Measurements from ENCODE around the gene SH3GL1. TPM values are rescaled to one million over a fixed set of nuclear protein-coding genes. Genes with fewer than 3 reads are reported as not detected.
A peak's percentile ranks its signal among the peaks of the same experiment; 100 is the strongest.

SH3GL1 gene
- total RNA-seq, 1 donor from 2014 or later, result 78.5 TPM

DNA sequence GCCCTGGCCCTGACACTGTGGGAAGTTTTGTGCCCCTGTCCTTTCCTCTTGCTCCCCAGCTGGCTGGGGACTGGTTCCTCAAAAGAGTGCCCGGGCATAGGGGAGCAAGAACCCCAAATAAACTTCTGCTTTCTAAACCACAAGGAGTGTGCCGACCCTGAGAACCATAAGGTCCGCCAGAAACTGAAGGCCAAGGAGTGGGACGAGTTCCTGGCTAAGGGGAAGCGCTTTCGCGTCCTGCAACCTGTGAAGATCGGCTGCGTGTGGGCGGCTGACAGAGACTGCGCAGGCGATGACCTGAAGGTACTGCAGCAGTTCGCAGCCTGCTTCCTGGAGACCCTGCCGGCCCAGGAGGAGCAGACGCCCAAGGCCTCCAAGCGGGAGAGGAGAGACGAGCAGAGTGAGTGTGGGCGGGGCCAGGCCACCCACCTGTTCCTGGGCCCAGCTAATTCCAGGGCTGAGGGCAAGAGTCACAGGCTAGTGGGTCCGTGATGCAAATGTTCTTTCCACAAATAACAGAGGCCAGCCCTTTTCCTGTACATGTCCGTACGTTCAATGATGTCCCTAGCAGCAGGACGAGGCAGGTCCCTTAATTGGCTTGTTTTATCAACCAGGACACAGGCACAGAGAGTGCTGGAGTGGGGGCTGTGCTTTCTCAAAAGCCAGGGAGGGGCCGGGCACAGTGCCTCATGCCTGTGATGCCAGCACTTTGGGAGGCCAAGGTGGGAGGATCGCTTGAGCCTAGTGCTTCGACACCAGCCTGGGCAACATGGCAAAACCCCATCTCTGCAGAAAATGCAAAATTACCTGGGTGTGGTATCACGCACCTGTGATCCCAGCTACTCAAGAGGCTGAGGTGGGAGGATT lies 31.7 kb upstream of the SH3GL1 start:
- DNase-seq (ENCODE audit: low spot score), result no peak

DNA sequence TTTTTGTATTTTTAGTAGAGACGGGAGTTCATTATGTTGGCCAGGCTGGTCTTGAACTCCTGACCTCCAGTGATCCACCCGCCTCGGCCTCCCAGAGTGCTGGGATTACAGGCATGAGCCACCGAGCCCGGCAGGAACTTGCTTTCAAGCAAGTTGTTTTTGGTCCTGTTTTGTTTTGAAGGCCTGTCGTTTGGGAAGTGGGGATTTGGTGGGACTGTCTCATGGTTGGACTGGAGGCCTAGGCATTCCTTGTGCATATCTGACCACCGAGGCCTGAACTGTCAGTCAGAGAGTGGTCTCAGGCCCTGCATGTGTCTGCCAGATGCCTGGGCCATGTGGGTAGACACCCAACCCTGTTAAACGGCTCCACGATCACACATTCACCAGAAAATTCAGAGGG lies 30.9 kb upstream of the SH3GL1 start:
- no peak for DNase-seq (ENCODE audit: low spot score)

DNA sequence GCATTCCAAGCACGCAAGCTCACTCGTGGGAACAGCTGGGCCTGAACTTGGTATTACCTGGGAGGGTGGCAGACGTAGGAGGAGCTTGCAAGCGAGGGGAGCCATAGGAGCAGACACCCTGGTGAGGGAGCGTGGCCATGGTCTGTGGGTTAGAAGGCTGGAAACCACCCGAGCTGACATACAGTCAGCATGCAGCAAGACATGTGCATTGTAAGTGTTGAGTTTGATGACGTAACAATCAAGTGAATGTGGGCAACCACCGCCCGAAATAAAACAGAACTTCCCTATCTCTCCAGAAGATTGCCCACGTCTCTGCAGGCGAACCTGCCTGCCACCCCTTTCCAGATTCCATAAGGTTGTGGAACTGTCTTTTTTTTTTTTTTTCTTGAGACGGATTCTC lies 30.4 kb upstream of the SH3GL1 start:
- DNase-seq (ENCODE audit: low spot score), result no peak

DNA sequence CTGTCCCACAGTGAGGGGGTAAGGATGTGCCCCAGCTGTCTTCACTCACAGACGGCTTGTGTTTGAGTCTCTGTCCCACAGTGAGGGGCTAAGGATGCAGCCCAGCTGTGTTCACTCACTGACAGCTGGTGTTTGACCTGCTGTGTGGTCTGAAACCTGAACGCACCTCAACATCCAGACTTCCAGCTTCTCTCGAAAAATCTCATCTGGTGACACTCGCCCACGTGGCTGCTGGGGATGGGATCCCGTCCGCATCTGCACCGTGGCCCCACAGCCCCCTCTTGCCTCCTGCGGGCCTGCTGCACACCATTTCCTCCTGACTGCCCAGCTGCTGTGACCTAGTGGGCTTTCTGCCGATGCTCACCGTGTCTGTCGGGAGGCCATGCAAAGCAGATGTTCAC lies 29.4 kb upstream of the SH3GL1 start:
- no peak for DNase-seq (ENCODE audit: low spot score)

DNA sequence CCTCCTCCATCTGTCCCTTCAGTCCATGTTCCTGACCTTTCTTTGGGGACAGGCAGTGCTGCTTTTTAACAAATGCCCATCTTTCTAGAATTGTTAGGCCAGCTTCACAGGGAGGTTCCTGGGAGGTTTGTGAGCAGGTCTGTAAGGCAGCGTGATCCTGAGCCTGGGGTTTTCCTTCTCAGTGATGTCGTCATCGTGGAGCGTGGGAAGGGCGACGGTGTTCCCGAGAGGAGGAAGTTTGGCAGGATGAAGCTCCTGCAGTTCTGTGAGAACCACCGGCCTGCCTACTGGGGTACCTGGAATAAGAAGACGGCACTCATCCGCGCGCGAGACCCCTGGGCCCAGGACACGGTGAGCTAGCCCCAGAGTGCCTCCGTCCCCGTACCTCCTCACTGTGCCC lies 28.9 kb upstream of the SH3GL1 start:
- no peak for DNase-seq (ENCODE audit: low spot score)

DNA sequence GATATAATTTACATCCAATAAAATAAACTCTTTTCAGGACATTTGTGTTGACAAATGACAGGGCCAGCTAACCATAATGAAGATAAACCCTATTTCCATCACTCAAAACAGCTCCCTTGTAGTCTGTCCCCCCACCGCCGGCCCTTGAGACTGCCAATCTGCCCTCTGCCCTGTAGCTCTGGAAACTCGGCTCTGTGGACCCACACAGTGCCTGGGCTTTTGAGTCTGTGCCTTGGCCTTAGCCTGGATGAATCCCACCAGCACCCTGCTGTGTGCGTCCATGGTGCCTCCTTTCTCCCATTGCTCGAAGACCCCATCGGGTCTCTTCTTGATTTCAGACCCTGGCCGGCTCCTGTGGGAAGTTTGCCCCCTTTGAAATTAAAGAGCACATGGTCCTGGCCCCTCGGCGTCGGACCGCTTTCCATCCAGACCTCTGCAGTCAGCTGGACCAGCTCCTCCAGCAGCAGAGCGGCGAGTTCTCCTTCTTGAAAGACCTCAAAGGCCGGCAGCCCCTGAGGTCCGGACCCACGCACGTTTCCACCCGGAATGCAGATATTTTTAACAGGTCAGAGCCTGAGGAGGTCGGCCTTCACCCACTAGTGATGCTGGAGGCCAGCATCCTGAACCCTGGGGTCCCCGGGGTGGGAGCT lies 28.1 kb upstream of the SH3GL1 start:
- no peak for DNase-seq (ENCODE audit: low spot score)

DNA sequence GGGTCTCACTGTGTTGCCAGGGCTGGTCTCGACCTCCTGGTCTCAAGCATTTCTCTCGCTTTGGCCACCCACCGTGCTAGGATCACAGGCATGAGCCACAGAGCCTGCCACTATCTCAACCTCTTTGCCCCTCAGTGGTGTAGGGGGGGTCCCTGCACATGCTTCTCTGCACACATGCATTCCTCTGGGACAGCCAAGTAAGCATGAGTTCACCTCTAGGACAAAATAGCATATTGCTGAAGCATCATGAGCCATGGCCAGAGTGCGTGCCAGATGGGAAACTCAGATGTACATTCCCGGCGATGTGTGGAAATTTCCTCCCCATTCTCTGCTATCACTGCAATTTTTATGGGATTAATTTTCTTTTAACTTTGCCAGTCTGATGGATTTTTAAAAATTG lies 25.2 kb upstream of the SH3GL1 start:
- DNase-seq (ENCODE audit: low spot score), result no peak

DNA sequence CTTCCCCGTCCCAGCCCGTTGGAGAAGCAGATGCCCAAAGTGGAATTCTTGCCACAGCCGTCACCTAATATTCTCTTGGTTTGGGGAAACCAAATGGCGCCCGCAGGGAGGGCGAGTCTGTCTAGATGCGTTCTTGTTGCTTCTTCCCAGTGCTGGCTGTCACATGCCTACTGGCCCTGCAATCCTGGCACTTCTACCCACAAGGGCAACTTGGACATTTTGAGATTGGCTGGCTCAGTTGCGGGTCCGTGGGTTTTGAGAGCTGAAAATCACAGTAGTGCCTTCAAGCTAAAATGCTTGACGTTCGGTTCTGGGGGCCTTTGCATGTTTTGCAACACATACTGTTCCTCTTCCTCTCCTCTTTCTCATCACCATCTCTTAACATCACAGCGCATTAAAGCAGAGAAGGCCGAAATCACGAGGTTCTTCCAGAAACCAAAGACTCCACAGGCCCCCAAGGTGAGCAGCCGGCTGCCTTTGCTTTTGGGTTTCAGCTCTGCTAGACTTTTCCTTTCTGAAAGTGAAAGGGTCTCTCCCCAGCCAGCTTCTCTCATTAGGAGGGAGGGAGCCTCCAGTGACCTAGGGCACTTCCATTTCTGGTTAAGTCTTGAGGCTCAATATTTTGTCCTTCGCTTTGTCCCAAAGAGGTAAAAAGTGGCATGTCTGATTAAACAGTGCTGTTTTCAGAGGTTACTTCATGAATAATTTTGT lies 23.2 kb upstream of the SH3GL1 start:
- no peak for DNase-seq (ENCODE audit: low spot score)

DNA sequence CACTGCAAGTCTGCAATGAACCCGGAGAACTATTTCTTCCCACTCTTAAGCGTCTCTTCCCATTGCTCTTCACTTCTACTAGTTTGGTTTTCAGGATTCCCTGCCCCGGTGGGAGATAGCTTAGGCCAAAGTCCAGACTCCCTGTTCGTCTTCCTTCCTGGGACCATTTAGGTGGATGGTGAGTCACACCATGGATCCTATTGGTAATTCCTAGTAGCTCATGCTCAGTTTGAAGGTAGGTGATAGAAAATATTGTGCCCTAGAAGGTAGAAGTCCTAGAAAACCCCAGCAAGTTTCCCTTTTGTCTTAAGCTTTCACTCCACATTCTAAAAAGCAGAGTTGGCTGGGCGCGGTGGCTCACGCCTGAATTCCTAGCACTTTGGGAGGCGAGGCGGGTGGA lies 15.9 kb upstream of the SH3GL1 start:
- no peak for DNase-seq (ENCODE audit: low spot score)

DNA sequence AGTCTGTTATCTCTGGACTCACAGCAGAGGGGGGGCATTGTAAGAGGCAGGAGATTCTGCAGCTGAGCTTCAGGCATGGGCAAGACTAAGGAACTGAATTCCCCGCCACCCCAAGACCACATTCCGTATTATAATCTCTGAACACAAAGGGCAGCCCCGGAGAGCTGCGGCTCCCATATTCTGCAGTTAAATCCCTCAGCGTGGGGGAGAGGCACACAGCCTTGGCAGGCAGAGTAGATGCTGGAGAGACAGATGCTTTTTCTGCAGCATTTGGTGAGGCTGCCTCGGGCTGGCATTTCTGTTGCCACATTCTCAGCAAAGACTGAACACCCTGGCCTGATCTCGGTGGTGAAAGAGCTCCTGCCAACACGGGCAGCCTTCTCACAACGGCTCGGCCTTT lies 15.0 kb upstream of the SH3GL1 start:
- no peak for DNase-seq (ENCODE audit: low spot score)

DNA sequence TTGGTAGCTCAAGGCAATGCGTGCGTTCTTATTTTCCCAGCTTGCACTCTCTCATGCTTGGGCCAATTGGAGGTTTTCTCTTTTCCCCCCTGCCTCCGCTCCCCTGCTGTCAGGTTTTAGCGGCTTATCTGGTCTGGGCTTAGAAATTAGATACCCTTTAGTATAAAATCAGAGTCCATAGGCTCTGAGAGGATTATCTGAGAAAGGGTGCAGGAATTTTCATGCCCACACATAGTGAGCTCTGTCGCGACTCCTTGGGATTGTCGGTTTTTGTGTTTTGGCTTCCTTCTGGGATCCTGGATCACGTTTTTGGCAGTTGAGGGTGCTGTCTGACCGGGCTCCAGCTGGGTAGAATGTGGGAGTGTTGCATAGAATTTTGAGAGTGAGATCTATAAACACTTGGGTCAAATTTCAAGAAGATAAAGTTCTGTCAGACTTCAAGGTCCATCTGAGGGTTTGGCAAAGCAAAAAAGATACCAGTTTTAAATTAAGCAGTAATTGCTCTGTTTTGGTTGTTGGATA lies 14.5 kb upstream of the SH3GL1 start:
- DNase-seq (ENCODE audit: low spot score), result no peak

DNA sequence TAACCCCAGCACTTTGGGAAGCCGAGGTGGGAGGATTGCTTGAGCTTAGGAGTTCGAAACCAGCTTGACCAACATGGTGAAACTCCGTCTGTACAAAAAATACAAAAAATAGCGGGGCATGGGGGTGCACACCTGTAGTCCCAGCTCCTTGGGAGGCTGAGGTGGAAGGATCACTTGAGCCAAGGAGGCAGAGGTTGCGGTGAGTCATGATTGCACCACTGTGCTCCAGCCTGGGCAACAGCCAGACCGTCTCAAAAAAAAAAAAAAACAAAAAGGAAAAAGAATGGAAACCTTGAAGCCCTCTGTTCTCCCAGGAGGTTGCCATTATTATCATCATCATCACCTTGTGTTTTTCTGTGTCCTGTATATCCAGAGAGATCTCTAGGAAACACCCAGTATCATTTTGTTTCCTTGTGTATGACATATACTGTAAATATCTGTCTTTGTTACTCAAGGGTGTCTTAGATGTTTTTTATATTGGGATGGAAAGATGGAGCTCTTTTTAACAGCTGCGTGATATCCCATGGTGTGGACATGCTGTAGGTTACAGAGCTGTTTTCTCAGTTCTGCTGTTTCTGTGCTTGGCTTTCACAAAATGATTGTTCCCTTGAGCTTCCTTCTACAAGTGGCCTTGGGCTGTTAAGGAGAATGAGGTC lies 13.9 kb upstream of the SH3GL1 start:
- DNase-seq (ENCODE audit: low spot score), result no peak

DNA sequence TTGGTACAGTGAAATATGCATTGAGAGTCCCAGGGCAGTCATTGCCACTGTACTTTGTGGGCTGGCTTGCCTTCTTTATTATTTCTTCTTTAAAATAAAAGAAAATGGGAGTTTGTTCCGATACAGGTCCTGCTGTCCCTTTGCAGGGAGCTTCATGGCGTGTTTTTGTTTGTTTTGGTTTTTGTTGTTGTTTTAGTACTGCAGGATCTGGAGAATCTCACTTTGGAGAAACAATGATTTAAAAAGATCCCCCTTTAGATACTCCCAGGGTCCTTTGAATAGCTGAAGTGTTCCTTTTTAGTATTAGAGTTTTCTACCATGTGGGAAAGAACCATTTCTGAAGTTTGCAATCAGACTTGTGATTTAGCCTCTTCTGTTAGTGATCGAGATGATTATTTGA lies 13.2 kb upstream of the SH3GL1 start:
- DNase-seq (ENCODE audit: low spot score), result no peak

DNA sequence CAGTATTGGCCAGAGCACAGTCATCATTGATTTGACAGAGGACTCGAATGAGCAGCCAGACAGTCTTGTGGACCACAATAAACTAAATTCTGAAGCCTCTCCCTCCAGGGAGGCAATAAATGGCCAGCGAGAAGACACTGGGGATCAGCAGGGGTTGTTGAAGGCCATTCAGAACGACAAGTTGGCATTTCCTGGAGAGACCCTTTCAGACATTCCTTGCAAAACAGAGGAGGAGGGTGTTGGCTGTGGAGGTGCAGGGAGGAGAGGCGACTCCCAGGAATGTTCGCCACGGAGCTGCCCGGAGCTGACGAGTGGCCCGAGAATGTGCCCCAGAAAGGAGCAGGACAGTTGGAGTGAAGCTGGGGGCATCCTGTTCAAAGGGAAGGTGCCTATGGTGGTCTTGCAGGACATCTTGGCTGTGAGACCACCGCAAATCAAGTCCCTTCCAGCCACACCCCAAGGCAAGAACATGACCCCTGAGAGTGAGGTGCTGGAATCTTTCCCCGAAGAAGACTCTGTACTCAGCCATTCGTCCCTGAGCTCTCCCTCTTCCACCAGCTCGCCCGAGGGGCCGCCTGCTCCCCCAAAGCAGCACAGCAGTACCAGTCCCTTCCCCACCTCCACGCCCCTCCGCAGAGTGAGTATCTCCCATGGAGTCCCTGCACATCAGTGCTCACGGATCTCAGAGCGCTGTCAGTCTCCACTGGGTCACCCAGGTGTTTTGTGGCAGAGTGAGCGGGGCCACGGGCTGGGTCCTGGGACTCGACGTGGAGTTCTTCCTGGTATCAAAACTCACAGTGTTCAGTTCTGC lies 9.0 kb upstream of the SH3GL1 start:
- DNase-seq (ENCODE audit: low spot score), result no peak

DNA sequence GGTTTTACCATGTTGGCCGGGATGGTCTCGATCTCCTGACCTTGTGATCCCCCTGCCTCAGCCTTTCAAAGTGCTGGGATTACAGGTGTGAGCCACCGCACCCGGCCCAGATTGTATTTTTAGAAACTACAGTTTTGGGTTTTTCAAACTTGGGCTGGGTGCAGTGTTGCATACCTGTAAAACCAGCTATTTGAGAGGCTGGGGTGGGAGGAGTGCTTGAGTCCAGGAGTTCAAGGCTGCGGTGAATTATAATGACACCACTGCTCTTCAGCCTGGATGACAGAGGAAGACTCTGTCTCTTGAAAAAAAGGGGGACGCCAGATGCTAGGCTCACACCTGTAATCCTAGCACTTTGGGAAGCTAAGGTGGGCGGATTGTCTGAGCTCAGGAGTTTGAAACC lies 6.3 kb upstream of the SH3GL1 start:
- DNase-seq (ENCODE audit: low spot score), result no peak

DNA sequence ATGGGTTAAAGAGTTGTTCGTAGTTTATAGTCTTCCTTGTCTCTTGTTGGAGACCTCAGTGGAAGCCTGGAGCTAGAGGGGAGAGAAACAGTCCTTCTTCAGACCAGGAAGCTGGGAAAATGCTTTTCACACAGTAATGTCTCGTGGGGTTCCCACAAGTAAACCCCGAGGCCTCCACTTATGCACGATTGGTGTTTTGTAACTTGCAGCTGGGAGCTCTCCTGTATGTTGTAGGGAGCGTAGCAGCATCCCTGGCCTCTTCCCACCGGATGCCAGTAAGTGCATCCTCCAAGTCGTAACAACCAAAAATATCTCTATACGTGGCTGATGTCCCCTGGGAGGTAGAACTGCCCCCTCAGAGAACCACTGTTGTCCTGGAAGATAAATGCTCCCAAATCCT lies 5.6 kb upstream of the SH3GL1 start:
- DNase-seq (ENCODE audit: low spot score), result no peak

DNA sequence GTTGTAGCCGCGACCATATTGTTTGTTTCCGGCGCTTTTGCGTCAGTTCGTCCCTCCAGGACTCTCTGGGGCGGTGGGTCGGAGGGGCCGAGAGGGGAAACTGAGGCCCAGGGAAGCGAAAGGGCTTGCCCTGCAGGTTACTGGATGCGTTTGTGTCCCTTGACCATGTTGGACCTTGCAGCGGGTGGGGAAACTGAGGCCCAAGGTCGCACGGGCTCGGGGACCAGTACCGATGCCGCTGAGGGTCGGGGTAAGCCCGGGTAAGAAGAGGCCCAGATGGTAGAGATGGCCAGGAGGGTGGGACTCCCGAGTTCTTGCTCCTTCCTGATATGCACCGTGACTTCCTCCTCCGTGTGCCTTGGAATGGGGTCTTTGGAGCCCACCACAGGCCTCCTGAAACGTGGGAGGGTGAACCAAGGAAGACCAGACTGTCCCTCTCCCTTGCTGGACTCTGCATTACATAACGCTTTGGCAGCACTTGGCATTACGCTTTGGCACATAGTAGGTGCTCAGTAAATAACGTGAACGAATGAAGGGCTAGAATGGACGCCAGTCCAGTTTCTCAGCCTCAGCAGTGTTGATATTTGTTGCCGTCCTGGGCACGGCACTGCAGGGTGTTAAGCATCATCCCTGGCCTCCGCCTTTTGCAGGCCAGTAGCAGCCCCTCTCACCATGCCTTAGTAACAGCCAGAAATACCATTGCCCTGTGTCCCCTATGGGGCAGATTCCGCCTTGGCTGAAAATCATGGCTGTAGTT lies 2.8 kb upstream of the SH3GL1 start:
- no peak for DNase-seq (ENCODE audit: low spot score)

DNA sequence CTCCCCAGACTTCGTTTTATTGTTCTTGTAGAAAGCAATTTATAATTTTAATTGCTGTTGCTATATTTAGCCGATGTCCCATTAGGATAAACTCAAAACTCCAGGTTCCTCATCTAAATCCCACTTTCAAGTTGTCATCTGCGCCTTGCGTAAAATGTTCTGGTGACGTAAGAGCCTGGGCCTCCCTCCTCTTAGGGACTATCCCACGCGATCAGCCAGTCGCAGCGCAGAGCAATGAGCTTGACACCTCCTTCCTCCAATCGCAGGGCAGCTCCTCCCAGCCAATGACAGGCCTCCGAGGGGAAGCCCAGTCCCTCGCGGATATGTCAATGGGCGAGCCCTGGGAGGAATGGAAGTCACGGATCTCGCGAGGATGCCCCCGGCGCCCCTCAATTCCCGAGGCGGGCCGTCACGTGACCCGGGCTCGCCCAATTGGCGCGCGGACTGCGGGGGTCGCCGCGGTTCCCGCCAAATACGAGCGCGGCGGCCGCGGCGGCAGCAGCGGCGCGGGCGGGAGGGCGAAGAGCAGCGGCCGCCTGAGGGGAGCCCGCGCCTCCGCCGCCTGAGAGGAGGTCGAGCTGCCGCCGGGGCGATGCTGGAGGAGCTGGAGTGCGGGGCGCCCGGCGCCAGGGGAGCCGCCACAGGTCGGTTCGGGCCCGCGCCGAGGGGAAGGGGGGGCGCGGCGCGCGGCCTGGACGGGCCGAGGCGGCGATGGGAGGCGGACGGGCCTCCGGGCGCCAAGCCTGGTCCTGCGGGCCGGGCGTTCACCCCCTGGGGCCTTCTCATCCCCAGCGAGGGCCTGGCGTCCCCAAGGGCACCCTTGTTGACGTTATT lies 2.0 kb upstream of the SH3GL1 start, which contains the start of gene CHAF1A:
CHAF1A (plus strand) TSS at position 470 of the 834 bp plus-strand sequence; CDS start at position 593, 123 bp downstream.
- DNase-seq (ENCODE audit: low spot score), result peak; percentile 99

DNA sequence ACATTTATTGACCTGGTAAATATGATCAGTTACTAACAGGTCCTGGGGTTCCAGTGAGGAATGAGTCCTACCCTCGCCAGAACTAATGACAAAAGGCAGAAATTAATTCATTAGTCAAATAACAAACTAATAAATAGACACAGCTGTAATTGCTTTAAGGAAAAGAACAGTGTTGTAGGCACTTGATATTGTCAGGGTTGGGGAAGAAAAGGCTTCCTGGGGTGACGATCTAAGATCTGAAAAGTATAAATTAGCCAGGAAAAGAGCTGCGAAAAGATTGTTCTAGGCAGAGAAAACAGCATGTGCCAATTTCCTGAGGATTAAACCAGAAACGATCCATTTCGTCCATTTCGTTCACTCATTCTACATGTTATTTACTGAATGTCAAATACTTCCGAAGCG lies 1.4 kb upstream of the SH3GL1 start:
- no peak for DNase-seq (ENCODE audit: low spot score)

DNA sequence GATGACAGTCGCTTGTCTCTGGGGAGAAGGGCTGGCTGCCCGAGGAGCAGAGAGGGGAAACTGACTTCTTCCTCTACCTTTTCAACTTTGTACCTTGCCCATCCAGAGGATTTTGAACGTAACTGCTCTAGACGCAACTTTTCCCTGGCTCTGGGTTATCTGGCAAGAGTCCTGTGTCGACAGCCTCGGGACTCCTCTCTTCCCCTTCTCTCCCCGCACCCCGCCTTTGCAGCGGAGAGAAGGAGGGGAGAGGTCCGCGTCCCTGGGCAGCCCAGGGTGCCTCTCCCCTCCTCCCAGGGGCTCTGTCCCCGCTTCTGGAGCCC lies 574 bp downstream of the SH3GL1 start:
- DNase-seq (ENCODE audit: low spot score), result no peak
